Measurements from ENCODE around the gene KCTD8. TPM values are rescaled to one million over a fixed set of nuclear protein-coding genes. Genes with fewer than 3 reads are reported as not detected.

Gene KCTD8
- total RNA-seq, 1 experiment from 2014 or later = not detected

DNA sequence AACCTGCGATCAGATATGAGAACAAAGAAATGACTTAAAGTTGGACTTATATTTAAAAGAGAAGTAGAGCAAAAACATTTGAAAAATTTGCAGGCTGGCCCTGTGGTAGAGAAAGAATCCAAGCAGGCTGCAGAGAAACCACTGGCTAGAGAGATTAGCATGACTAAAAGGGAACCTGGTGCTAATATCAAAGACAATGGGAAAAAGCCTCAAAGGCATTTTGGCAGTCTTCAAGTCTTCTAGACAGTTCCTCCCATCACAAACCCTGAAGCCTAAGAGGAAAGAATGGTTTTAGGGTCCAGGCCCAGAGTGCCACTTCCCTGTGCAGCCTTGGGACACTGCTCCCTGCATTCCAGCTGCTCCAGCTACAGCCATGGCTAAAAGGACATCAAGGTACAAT is 33.4 kb downstream of the KCTD8 start:
- ChIA-PET CTCF (no interaction called here), POLR2A (no interaction called here)
- TF ChIP-seq REST (IDR thresholded peaks at IDR 0.05; ENCODE audit: insufficient read depth in 1 of 2, low read depth in 2 of 2, low read length in 1 of 2) (no peak), TCF7L2 (IDR thresholded peaks at IDR 0.05; ENCODE audit: low read depth, low read length) (no peak), SIN3A (IDR thresholded peaks at IDR 0.05; ENCODE audit: borderline replicate concordance, insufficient read depth, low read depth, low read length) (no peak), POLR2AphosphoS5 (IDR thresholded peaks at IDR 0.05; ENCODE audit: low read depth, low read length) (no peak), CTCF (IDR thresholded peaks at IDR 0.05) (no peak)
- no peak overlapping the region for H3K4me3 ChIP-seq (ENCODE audit: low read depth in 2 of 2, low read length in 2 of 2)
- in situ Hi-C loops (cut with HindIII; ENCODE audit: low pct_unique_long_range_greater_than_20kb, low sequenced_read_pairs) (no loop called here), intact Hi-C loops (cut with micrococcal nuclease; ENCODE audit: unreplicated experiment) (no loop called here)
- no peaks in the 10 kb centered on the region for H3K9me3 ChIP-seq (ENCODE audit: control insufficient read depth, insufficient read depth, low read depth, low read length)
- H3K27ac ChIP-seq (ENCODE audit: low read length) = no peak overlapping the region
- DNase-seq (ENCODE audit: low read depth, low spot score) (no peak), ATAC-seq (no peak)
- BruUV-seq (replicated peaks) = no TSS peak
- H3K36me3 ChIP-seq (ENCODE audit: control insufficient read depth, insufficient read depth, low read length) = no peaks in the 10 kb centered on the region
- no peaks in the 10 kb centered on the region for H3K4me1 ChIP-seq (ENCODE audit: control insufficient read depth, insufficient read depth, low read length)
- no peaks in the 10 kb centered on the region for H3K27me3 ChIP-seq (ENCODE audit: control insufficient read depth, insufficient read depth, low read length)

- ChIA-PET CTCF (no interaction called here), POLR2A (no interaction called here)
- DNase-seq (ENCODE audit: low read depth, low spot score) = no peak
- Histone ChIP-seq H3K27ac (ENCODE audit: low read length) (no peak overlapping the region), H3K4me3 (ENCODE audit: low read depth in 2 of 2, low read length in 2 of 2) (no peak overlapping the region), H3K4me1 (ENCODE audit: control insufficient read depth, insufficient read depth, low read length) (no peaks in the 10 kb centered on the region), H3K36me3 (ENCODE audit: control insufficient read depth, insufficient read depth, low read length) (no peaks in the 10 kb centered on the region), H3K9me3 (ENCODE audit: control insufficient read depth, insufficient read depth, low read depth, low read length) (no peaks in the 10 kb centered on the region), H3K27me3 (ENCODE audit: control insufficient read depth, insufficient read depth, low read length) (no peaks in the 10 kb centered on the region)
- ATAC-seq = no peak
- BruUV-seq (replicated peaks) = no TSS peak
- TF ChIP-seq CTCF (IDR thresholded peaks at IDR 0.05) = no peak
- no peak for TF ChIP-seq REST (IDR thresholded peaks at IDR 0.05; ENCODE audit: insufficient read depth in 1 of 2, low read depth in 2 of 2, low read length in 1 of 2)
- no peak for TF ChIP-seq SIN3A (IDR thresholded peaks at IDR 0.05; ENCODE audit: borderline replicate concordance, insufficient read depth, low read depth, low read length)
- TF ChIP-seq TCF7L2 (IDR thresholded peaks at IDR 0.05; ENCODE audit: low read depth, low read length) = no peak
- no peak for TF ChIP-seq POLR2AphosphoS5 (IDR thresholded peaks at IDR 0.05; ENCODE audit: low read depth, low read length)
- intact Hi-C loops (cut with micrococcal nuclease; ENCODE audit: unreplicated experiment) = no loop called here
- in situ Hi-C loops (cut with HindIII; ENCODE audit: low pct_unique_long_range_greater_than_20kb, low sequenced_read_pairs) = no loop called here
These were observed 80.0 kb downstream of the KCTD8 start for GRCh38 chr4:44368413-44369167.
